Stimulated activated CD8-positive, alpha-beta memory T cell treated with anti-CD3 and anti-CD28 coated beads, Interleukin-7, amount 100 ng/mL, for 4 hours (primary cell): ENCODE results near the gene GCNT3.
"Not testable (repeated sequence)": the region's sequence is repeated elsewhere in the genome, so short reads cannot be mapped to it uniquely, and the experiment has no call there.

Experiments used
- DNase-seq, 2 donors: peaks; one replicate each; pipeline ENCODE4 v3.0.0-alpha.2; 2020; ENCODE audit warnings: low read depth in 2 of 2

The GCNT3 gene

DNA sequence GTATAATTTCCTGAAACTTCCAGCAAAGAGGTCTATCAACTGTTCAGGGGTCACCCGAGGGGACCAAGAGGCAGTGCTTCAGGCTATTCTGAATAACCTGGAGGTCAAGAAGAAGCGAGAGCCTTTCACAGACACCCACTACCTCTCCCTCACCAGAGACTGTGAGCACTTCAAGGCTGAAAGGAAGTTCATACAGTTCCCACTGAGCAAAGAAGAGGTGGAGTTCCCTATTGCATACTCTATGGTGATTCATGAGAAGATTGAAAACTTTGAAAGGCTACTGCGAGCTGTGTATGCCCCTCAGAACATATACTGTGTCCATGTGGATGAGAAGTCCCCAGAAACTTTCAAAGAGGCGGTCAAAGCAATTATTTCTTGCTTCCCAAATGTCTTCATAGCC, 6.8 kb downstream of the GCNT3 start:
- DNase-seq = no peak

GRCh38 chr15:59622289-59622688, 10.7 kb downstream of the GCNT3 start:
- DNase-seq = peak in 1 of 2 donors; percentile 12

- DNase-seq = no peak
Measured at GRCh38 chr15:59632714-59633113, 21.1 kb downstream of the GCNT3 start.

- no peak for DNase-seq
Measured at GRCh38 chr15:59636184-59636583, 24.6 kb downstream of the GCNT3 start.

DNA sequence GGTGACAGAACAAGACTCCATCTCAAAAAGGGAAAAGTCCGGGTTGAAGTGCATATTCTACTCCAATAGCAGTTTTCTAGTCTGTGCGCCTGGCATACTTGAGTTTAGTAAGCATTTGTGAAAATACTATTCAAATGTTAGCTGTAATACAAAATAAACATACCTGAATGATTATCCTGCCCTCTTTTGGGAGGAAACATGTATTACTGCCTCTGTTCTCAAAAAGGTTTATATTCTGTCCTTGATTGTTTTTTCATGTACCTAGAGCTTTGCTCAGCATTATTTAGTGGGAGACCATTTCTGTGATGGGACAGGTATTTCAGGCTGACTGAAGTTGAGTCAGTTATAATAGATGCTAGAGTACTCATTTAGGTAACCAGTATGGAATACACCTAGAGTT, 25.9 kb downstream of the GCNT3 start:
- not testable (repeated sequence) for DNase-seq

GRCh38 chr15:59642351-59642750, 30.8 kb downstream of the GCNT3 start:
- no peak for DNase-seq

DNA sequence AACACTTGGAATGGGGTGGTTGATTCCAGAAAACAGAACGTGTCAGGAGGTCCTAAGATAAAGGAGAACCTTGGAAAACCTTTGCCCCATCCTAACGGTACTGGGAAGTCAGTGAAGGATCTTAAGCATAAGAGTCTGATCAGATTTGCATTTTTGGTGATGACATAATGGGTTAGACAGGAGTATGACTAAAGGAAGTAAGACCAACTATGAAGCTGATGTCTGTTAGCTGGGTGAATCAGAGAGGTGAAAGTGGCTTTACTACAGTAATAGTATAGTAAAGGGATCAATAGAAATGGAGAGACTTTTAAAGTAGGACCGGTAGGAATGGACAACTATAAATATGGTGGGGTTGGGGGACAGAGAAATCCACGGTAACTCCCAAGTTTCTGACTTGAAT, 33.2 kb downstream of the GCNT3 start:
- DNase-seq = no peak

DNA sequence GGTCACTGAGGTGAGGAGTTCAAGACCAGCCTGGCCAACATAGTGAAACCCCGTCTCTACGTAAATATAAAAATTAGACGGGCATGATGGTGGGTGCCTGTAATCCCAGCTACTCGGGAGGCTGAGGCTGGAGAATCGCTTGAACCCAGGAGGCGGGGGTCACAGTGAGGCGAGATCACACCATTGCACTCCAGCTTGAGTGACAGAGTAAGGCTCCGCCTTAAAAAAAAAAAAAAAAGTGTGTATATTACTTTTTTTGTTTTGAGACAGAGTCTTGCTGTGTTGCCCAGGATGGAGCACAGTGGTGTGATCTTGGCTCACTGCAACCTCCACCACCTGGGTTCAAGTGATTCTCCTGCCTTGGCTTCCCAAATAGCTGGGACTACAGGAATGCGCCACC, 34.2 kb downstream of the GCNT3 start:
- DNase-seq = not testable (repeated sequence)

DNA sequence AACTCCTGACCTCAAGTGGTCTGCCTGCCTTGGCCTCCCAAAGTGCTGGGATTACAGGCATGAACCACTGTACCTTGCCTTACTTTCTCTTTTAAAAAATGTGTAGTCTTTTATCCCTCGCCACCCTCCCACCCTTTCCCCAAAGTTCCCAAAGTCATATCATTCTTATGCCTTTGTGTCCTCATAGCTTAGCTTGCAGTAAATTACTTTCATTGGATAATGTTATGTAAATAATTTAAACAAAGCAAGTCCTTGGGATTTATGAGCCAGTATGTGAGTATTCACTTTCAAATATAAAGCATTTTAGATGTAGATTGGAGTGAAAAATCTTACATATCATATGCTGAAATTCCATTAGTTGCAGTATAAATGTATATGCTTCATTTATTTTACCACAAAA, 34.7 kb downstream of the GCNT3 start:
- no peak for DNase-seq

DNA sequence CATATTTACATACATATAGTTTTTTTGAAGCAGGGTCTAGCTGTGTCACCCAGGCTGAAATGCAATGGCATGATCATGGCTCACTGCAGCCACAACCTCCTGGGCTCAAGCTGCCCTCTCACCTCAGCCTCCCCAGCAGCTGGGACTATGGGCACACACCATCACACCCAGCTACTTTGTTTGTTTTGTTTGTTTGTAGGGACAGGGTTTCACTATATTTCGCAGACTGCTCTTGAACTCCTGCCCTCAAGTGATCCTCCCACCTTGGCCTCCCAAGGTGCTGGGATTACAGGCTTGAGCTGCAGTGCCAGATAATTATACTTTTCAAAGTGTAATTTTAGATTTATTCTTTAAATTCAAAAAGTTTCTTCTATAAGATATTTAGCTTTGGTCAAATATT, 35.5 kb downstream of the GCNT3 start:
- DNase-seq = no peak

DNA sequence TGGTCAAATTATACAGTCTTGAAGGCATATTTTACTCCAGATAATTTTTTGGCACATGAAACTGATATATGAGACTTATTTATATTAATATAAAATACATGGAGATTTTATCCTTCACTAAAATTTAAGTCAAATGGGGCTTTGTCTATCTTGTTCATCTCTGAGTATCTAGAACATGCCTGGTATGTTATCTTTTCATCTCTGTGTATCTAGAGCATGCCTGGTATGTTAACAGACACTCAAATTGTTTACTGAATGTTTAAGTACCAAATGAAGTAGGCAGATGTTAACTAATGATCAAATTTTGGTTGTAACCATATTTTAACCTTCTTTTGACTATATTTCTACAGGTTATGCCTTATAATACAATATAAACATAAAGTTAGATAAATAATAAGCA, 38.0 kb downstream of the GCNT3 start:
- DNase-seq = no peak

DNA sequence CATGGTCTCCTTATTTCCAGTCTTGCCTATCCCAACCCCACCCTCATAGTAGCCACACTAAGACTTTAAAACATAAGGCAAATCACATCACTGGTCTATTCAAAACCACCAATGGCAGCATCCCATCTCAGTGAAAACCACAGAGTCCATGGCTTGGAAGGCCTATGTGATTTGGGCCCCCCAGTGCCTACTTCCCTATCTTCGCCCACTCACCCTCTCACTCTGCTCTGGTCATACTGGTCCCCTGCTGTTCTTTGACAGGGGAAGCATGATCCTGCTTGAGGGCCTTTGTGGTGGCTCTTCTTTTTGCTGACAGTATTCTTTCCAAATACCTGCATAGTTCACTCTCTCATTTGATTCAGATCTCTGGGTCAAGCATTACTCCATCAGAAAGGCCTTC, 42.5 kb downstream of the GCNT3 start:
- no peak for DNase-seq

- peak; percentile 85 to 90 for DNase-seq
Measured at GRCh38 chr15:59656897-59657634, 45.5 kb downstream of the GCNT3 start, which contains the start of gene GTF2A2. GTF2A2 (minus strand) TSS chr15:59657515; CDS start chr15:59652277, 5,238 bp downstream.

- no peak for DNase-seq
Measured at GRCh38 chr15:59657635-59658125, 46.1 kb downstream of the GCNT3 start.

GRCh38 chr15:59659366-59659765, 47.8 kb downstream of the GCNT3 start:
- DNase-seq = no peak

- no peak for DNase-seq
Measured at GRCh38 chr15:59662260-59662659, 50.7 kb downstream of the GCNT3 start.

- no peak for DNase-seq
Measured at GRCh38 chr15:59668556-59668955, 57.0 kb downstream of the GCNT3 start.
